Measurements from ENCODE around the gene POC5.

POC5 gene

GRCh38 chr5:75640395-75640794 is 76.8 kb downstream of the POC5 start:
- Histone ChIP-seq H3K4me3 (ENCODE audit: low read depth, low read length) (no peak overlapping the region), H3K27ac (peak overlapping the region; percentile 98), H3K27me3 (replicated peaks) (no peaks in the 10 kb centered on the region), H3K36me3 (replicated peaks) (no peaks in the 10 kb centered on the region)
- in situ Hi-C loops (cut with HindIII; ENCODE audit: low pct_ligation_motif_present, low sequenced_read_pairs), result no loop called here
- peak; percentile 86 for DNase-seq
- TF ChIP-seq, protein P1, sequence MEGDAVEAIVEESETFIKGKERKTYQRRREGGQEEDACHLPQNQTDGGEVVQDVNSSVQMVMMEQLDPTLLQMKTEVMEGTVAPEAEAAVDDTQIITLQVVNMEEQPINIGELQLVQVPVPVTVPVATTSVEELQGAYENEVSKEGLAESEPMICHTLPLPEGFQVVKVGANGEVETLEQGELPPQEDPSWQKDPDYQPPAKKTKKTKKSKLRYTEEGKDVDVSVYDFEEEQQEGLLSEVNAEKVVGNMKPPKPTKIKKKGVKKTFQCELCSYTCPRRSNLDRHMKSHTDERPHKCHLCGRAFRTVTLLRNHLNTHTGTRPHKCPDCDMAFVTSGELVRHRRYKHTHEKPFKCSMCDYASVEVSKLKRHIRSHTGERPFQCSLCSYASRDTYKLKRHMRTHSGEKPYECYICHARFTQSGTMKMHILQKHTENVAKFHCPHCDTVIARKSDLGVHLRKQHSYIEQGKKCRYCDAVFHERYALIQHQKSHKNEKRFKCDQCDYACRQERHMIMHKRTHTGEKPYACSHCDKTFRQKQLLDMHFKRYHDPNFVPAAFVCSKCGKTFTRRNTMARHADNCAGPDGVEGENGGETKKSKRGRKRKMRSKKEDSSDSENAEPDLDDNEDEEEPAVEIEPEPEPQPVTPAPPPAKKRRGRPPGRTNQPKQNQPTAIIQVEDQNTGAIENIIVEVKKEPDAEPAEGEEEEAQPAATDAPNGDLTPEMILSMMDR (IDR thresholded peaks at IDR 0.05; ENCODE audit: low read depth, low read length, missing control alignments), result no peak

DNA sequence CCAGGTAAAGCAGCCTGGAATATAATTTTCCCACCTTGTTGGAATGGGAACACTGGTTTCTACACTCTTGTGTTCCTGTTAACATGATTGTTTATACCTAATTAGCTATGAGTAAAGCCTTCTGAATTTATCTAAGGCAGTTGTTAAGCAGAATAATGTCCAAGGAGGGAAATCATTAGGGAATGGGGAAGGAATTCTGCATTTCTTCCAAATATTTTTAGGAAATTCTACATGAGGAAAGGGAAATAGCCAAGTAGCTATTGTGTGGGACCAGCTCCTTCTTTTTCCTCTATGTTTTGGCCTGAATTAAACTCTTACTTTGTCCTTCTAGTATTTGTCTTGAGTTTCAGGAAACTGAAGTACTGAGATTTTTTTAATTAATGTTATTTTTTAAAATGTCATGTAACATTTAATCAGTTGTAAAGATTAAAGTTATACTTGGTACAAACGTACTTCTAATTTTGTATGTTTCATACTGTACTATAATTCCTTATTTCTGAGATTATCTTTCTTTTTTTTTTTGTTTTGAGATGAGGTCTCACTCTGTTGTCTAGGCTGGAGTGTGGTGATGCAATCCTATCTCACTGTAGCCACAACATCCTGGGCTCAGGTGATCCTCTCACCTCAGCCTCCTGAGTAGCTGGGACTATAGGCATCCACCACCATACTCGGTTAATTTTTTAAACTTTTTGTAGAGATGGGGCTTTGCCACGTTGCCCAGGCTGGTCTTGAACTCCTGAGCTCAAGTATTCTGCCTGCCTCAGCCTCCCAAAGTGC is 77.5 kb downstream of the POC5 start:
- in situ Hi-C loops (cut with HindIII; ENCODE audit: low pct_ligation_motif_present, low sequenced_read_pairs), result no loop called here
- TF ChIP-seq, protein P1 (IDR thresholded peaks at IDR 0.05; ENCODE audit: low read depth, low read length, missing control alignments), result no peak
- no peak for DNase-seq
- H3K27ac ChIP-seq, result peak overlapping the region; percentile 98
- no peaks in the 10 kb centered on the region for H3K27me3 ChIP-seq (replicated peaks)
- H3K36me3 ChIP-seq (replicated peaks), result no peaks in the 10 kb centered on the region
- H3K4me3 ChIP-seq (ENCODE audit: low read depth, low read length), result no peak overlapping the region

GRCh38 chr5:75637949-75638348 is 79.3 kb downstream of the POC5 start:
- Histone ChIP-seq H3K27me3 (replicated peaks) (no peaks in the 10 kb centered on the region), H3K36me3 (replicated peaks) (no peaks in the 10 kb centered on the region), H3K27ac (no peak overlapping the region), H3K4me3 (ENCODE audit: low read depth, low read length) (no peak overlapping the region)
- in situ Hi-C loops (cut with HindIII; ENCODE audit: low pct_ligation_motif_present, low sequenced_read_pairs), result no loop called here
- DNase-seq, result no peak
- TF ChIP-seq, protein P1 (IDR thresholded peaks at IDR 0.05; ENCODE audit: low read depth, low read length, missing control alignments), result no peak

GRCh38 chr5:75632321-75632720 is 84.9 kb downstream of the POC5 start:
- Histone ChIP-seq H3K4me3 (ENCODE audit: low read depth, low read length) (no peak overlapping the region), H3K27ac (no peak overlapping the region), H3K27me3 (replicated peaks) (no peaks in the 10 kb centered on the region), H3K36me3 (replicated peaks) (no peaks in the 10 kb centered on the region)
- in situ Hi-C loops (cut with HindIII; ENCODE audit: low pct_ligation_motif_present, low sequenced_read_pairs), result no loop called here
- TF ChIP-seq, protein P1 (IDR thresholded peaks at IDR 0.05; ENCODE audit: low read depth, low read length, missing control alignments), result no peak
- DNase-seq, result no peak

DNA sequence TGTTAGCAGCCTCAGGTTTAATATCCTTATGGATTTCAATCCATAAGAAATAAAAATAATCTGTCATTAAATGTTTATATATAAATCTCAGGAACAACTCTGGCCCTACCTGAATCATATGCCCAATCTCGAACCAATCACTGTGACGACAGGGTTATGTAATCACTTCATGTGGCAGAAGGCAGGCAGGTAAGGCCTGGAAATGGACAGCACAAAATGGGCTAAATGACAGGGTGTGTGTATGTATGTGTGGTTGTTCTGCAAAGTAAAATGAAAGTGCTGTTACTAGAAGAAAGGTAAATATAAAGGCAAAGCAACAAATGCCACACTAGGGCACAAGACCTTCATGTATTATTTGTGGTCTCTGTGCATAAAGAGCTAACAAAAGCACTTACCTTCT is 86.4 kb downstream of the POC5 start:
- Histone ChIP-seq H3K4me3 (ENCODE audit: low read depth, low read length) (no peak overlapping the region), H3K27me3 (replicated peaks) (no peaks in the 10 kb centered on the region), H3K27ac (no peak overlapping the region), H3K36me3 (replicated peaks) (no peaks in the 10 kb centered on the region)
- DNase-seq, result no peak
- TF ChIP-seq, protein P1 (IDR thresholded peaks at IDR 0.05; ENCODE audit: low read depth, low read length, missing control alignments), result no peak
- in situ Hi-C loops (cut with HindIII; ENCODE audit: low pct_ligation_motif_present, low sequenced_read_pairs), result no loop called here

GRCh38 chr5:75627801-75628200 is 89.4 kb downstream of the POC5 start:
- no peak overlapping the region for H3K27ac ChIP-seq
- in situ Hi-C loops (cut with HindIII; ENCODE audit: low pct_ligation_motif_present, low sequenced_read_pairs), result no loop called here
- no peak overlapping the region for H3K4me3 ChIP-seq (ENCODE audit: low read depth, low read length)
- no peaks in the 10 kb centered on the region for H3K27me3 ChIP-seq (replicated peaks)
- TF ChIP-seq, protein P1 (IDR thresholded peaks at IDR 0.05; ENCODE audit: low read depth, low read length, missing control alignments), result no peak
- no peaks in the 10 kb centered on the region for H3K36me3 ChIP-seq (replicated peaks)
- no peak for DNase-seq
